Measurements from ENCODE around the gene CADPS. TPM values are rescaled to one million over a fixed set of nuclear protein-coding genes. Genes with fewer than 3 reads are reported as not detected.

Gene CADPS
- total and polyA plus RNA-seq, 8 donors: 0.50 to 2.9 (median 2.2) TPM

DNA sequence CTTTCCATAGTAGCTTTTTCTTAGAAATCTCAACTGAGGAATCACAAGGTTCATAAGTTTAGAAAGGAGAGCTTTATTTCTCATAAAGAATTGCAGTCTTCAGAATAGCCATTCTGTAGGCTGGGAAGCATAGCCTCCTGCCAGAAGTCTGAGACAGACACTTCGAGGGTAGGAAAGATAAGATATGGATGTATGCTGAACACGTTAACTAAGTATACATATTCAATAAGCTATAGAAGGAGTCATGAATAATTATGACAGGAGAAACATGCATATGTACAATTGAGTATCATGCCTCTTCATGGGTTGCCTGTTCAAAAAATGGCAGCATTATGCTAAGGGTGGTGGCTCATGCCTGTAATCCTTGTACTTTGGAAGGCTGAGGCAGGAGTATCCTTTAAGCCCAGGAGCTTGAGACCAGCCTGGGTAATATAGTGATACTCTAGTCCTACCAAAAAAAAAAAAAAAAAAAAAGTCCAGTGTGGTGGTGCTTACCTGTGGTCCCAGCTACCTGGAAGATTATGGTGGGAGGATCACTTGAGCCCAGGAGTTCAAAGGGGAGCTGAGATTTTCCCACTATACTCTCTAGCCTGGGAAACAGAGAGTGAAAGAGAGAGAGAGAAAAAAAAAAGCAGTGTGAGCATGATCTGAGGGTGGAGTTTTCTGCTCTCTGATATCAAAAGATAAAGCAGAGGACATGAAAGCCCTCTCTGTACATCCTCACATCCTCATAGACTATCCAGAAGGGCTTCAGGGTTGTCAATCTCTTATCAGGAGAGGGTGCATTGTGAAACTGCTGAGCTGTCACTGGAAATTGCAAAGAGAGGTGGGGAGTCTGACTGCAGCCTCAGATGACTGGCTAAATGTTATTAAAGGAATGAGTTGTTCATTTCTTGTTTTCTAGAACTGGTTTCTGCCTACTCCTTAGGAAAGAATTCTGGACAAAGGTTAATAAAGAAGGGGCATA is 23.6 kb upstream of the CADPS start:
- TF ChIP-seq, protein P1, sequence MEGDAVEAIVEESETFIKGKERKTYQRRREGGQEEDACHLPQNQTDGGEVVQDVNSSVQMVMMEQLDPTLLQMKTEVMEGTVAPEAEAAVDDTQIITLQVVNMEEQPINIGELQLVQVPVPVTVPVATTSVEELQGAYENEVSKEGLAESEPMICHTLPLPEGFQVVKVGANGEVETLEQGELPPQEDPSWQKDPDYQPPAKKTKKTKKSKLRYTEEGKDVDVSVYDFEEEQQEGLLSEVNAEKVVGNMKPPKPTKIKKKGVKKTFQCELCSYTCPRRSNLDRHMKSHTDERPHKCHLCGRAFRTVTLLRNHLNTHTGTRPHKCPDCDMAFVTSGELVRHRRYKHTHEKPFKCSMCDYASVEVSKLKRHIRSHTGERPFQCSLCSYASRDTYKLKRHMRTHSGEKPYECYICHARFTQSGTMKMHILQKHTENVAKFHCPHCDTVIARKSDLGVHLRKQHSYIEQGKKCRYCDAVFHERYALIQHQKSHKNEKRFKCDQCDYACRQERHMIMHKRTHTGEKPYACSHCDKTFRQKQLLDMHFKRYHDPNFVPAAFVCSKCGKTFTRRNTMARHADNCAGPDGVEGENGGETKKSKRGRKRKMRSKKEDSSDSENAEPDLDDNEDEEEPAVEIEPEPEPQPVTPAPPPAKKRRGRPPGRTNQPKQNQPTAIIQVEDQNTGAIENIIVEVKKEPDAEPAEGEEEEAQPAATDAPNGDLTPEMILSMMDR (IDR thresholded peaks at IDR 0.05): no peak
- Histone ChIP-seq H3K27me3 (no peaks in the 10 kb centered on the region), H3K4me1 (no peaks in the 10 kb centered on the region), H3K4me3 (no peak overlapping the region), H3K27ac (no peak overlapping the region), H3K9me3 (no peaks in the 10 kb centered on the region), H3K36me3 (no peaks in the 10 kb centered on the region)
- DNase-seq (no peak), ATAC-seq (no peak)
- intact Hi-C loops (cut with DNase I): no loop called here

DNA sequence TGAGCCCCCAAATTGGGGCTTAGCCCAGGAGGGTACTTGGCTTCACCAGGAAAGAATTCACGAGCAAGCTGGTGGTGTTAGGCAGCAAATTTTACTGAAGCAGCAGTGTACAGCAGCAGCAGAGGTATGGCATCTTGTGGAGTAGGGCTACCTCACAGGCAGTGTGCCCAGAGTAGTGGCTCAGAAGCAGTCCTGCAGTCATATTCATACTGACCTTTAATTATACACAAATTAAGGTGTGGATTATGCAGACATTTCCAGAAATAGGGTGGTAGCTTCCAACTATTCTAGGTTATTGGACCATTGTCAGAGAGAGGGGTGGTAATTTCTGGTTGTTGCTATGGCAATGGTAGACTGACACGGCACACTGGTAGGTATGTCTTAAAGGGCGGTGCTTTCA is 20.7 kb upstream of the CADPS start:
- Histone ChIP-seq H3K36me3 (no peaks in the 10 kb centered on the region), H3K27ac (no peak overlapping the region), H3K4me3 (no peak overlapping the region), H3K4me1 (no peaks in the 10 kb centered on the region), H3K9me3 (no peaks in the 10 kb centered on the region), H3K27me3 (no peaks in the 10 kb centered on the region)
- ATAC-seq (no peak), DNase-seq (no peak)
- TF ChIP-seq, protein P1 (IDR thresholded peaks at IDR 0.05): no peak
- intact Hi-C loops (cut with DNase I): no loop called here

DNA sequence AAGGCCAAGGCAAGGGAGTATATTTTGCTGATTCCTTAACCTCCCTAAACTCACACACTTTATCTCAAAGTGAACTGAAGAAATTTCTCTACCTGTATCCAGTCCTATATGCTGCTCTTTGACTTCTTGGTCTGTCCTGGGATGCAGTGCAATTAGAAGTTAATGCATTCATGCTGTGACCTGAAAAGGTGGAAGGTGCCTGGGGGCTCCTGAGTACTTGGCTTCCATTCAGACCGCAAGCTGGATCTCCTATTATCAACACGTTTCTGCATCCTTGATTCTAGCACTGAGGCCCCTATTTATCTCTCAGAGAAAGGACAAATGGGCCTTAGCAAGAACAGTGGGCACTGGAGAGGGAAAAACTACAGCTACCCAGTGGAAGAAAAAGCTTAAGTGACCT is 17.7 kb upstream of the CADPS start:
- Histone ChIP-seq H3K27ac (no peak overlapping the region), H3K4me3 (no peak overlapping the region), H3K9me3 (no peaks in the 10 kb centered on the region), H3K4me1 (no peaks in the 10 kb centered on the region), H3K27me3 (no peaks in the 10 kb centered on the region), H3K36me3 (no peaks in the 10 kb centered on the region)
- ATAC-seq (no peak), DNase-seq (no peak)
- intact Hi-C loops (cut with DNase I): no loop called here
- TF ChIP-seq, protein P1 (IDR thresholded peaks at IDR 0.05): no peak

DNA sequence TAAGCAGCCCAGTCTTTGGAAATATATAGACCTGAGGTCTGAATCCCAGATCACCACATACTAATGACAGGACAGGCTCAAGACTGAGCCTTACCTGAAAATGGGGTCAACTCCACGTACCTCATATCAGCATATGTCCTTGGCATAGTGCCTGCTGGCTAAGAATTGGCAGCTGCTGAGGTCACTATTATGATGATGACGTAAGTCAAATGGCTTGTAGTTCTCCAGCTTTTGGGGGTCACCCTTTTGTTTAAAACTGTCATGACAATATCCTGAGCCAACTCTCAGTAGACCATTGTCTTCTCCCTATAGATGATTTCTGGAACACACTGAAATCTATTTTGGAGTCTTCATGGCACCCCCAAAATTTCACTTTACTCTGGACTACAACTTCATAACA is 16.8 kb upstream of the CADPS start:
- Histone ChIP-seq H3K36me3 (no peaks in the 10 kb centered on the region), H3K9me3 (no peaks in the 10 kb centered on the region), H3K4me1 (no peaks in the 10 kb centered on the region), H3K27me3 (no peaks in the 10 kb centered on the region), H3K4me3 (no peak overlapping the region), H3K27ac (no peak overlapping the region)
- intact Hi-C loops (cut with DNase I): no loop called here
- no peak for ATAC-seq
- no peak for DNase-seq
- TF ChIP-seq, protein P1 (IDR thresholded peaks at IDR 0.05): no peak

DNA sequence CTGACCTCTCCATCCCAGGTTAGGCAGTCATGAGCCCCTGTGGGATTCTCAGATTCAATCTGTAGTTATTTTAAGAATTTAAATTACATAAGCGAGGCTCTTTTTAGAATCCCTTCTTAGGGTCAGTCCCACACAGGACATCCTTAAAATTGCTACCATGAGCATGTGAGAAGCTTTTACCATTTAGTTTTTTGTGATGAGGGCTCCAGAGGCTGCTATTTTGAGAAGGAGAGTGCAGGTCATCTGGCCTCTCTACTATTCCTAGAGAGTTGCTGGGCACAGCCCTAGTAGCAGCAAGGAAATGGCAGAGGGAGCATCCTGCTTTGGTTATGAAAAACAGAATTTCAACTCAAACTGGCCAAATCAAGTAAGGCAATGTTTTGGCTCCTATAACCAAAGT is 13.6 kb upstream of the CADPS start:
- Histone ChIP-seq H3K27me3 (no peaks in the 10 kb centered on the region), H3K36me3 (no peaks in the 10 kb centered on the region), H3K4me1 (no peaks in the 10 kb centered on the region), H3K4me3 (no peak overlapping the region), H3K27ac (no peak overlapping the region), H3K9me3 (no peaks in the 10 kb centered on the region)
- TF ChIP-seq, protein P1 (IDR thresholded peaks at IDR 0.05): no peak
- intact Hi-C loops (cut with DNase I): no loop called here
- ATAC-seq (no peak), DNase-seq (no peak)

All from left lung (tissue), 10 donors.